Measurements from ENCODE around the gene WASF3. TPM values are rescaled to one million over a fixed set of nuclear protein-coding genes. Genes with fewer than 3 reads are reported as not detected.

WASF3 gene
- total and polyA plus RNA-seq, 10 of the 15 experiments (the other 5 are each of a cell fraction or from before 2014, with no cell fraction given) = under 0.01 to 0.10 (median 0.01) TPM; not detected in 7

DNA sequence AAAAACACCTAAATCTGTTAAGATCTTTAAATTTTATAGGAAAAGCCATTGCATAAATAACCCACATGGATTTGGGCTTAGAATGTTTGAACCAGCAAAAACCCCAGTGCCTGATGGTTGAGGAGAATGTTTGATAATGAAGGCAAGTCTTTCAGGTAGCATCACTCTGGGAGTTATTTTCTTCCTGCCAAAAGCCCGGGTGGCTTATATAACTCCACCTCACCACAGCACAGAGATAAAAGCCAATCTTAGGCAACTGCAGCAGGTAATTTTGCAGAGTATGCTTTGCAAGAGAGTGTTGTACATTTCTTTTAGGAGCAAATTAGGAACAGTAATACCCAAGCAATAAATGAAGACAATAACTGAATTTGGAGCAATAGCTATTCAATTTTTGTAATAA is 7.8 kb upstream of the WASF3 start (continued):
- TF ChIP-seq, protein P1, sequence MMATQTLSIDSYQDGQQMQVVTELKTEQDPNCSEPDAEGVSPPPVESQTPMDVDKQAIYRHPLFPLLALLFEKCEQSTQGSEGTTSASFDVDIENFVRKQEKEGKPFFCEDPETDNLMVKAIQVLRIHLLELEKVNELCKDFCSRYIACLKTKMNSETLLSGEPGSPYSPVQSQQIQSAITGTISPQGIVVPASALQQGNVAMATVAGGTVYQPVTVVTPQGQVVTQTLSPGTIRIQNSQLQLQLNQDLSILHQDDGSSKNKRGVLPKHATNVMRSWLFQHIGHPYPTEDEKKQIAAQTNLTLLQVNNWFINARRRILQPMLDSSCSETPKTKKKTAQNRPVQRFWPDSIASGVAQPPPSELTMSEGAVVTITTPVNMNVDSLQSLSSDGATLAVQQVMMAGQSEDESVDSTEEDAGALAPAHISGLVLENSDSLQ (IDR thresholded peaks at IDR 0.05) = no peak
- TF ChIP-seq, protein P2, sequence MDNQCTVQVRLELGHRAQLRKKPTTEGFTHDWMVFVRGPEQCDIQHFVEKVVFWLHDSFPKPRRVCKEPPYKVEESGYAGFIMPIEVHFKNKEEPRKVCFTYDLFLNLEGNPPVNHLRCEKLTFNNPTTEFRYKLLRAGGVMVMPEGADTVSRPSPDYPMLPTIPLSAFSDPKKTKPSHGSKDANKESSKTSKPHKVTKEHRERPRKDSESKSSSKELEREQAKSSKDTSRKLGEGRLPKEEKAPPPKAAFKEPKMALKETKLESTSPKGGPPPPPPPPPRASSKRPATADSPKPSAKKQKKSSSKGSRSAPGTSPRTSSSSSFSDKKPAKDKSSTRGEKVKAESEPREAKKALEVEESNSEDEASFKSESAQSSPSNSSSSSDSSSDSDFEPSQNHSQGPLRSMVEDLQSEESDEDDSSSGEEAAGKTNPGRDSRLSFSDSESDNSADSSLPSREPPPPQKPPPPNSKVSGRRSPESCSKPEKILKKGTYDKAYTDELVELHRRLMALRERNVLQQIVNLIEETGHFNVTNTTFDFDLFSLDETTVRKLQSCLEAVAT (IDR thresholded peaks at IDR 0.05) = no peak

DNA sequence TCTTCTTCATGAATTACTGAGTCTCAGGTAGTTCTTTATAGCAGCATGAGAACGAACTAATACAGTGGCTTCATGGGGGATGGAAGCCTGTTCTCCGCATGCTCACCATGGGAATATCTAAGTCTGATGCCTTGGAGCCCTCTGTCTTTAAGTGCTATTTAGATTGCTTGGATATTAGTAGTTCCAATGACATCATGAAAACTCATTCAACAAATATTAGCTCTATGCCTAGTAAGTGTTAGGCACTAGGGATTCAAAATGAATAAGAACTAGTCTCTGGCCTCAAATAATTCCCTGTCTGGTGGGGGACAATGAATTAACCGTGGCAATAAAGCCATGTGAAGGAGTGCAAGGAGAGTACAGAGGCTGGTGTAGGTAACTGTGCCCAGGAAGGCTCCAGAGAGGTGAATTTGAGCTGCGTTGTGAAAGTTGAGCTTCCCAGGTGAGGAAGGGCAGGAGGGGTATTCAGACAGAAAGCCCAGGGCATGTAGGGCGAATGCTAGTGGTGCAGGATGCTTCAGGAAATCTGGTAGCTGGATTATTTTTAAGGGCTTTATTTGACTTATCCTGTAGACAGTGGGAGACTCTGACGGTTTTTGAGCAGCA is 6.1 kb upstream of the WASF3 start:
- BruUV-seq (replicated peaks) = no TSS peak
- Histone ChIP-seq H3K9ac (ENCODE audit: control insufficient read depth, insufficient read depth, low read length) (no peak overlapping the region), H3K4me1 (ENCODE audit: control insufficient read depth, insufficient read depth, low read length) (no peaks in the 10 kb centered on the region), H3K36me3 (ENCODE audit: control insufficient read depth in 2 of 2, insufficient read depth in 2 of 2, low read length in 1 of 2) (no peaks in the 10 kb centered on the region), H2AFZ (ENCODE audit: control insufficient read depth, low read depth, low read length) (no peak overlapping the region), H3K4me3 (no peak overlapping the region), H3K27ac (ENCODE audit: control insufficient read depth, insufficient read depth) (no peak overlapping the region), H3K27me3 (replicated peaks in 1 of 2; ENCODE audit: control insufficient read depth in 2 of 2, insufficient read depth in 2 of 2, low read length in 1 of 2) (no peaks in the 10 kb centered on the region; a peak in 2 of 4 replicates), H4K20me1 (ENCODE audit: control insufficient read depth, insufficient read depth) (no peaks in the 10 kb centered on the region), H3K4me2 (ENCODE audit: control insufficient read depth, insufficient read depth) (no peak overlapping the region), H3K9me3 (replicated peaks; ENCODE audit: control insufficient read depth, insufficient read depth, low read length) (no peaks in the 10 kb centered on the region; the same call in 2 of the 3 replicates), H3K79me2 (ENCODE audit: control insufficient read depth, insufficient read depth, low read length) (no peaks in the 10 kb centered on the region)
- ChIA-PET RAD21 (ENCODE audit: unreplicated experiment) (no interaction called here), POLR2A (no interaction called here), SMC1A (ENCODE audit: uncharacterized antibody, unreplicated experiment) (no interaction called here), CTCF (no interaction called here)
- FAIRE-seq (no peak), ATAC-seq (no peak), DNase-seq (ENCODE audit: low read depth, low spot score) (no peak)
- intact Hi-C loops (cut with micrococcal nuclease; ENCODE audit: unreplicated experiment) = no loop called here
- in situ Hi-C loops (cut with MboI) = no loop called here
- WGBS (ENCODE audit: insufficient coverage, insufficient replicate concordance, low lambda C conversion rate, missing lambda C conversion rate) = 16% methylated on average over 6 of the region's 6 CpGs
- TF ChIP-seq RAD51 (IDR thresholded peaks at IDR 0.05) = no peak
- TF ChIP-seq, protein P3, sequence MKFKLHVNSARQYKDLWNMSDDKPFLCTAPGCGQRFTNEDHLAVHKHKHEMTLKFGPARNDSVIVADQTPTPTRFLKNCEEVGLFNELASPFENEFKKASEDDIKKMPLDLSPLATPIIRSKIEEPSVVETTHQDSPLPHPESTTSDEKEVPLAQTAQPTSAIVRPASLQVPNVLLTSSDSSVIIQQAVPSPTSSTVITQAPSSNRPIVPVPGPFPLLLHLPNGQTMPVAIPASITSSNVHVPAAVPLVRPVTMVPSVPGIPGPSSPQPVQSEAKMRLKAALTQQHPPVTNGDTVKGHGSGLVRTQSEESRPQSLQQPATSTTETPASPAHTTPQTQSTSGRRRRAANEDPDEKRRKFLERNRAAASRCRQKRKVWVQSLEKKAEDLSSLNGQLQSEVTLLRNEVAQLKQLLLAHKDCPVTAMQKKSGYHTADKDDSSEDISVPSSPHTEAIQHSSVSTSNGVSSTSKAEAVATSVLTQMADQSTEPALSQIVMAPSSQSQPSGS (IDR thresholded peaks at IDR 0.05; ENCODE audit: low read length) = no peak
- TF ChIP-seq RCOR1 (conservative IDR thresholded peaks at IDR 0.05; ENCODE audit: low read depth, low read length) = no peak
- no peak for TF ChIP-seq POLR2AphosphoS5 (IDR thresholded peaks at IDR 0.05; ENCODE audit: low read length)
- TF ChIP-seq NFYB (IDR thresholded peaks at IDR 0.05; ENCODE audit: insufficient read depth, low read depth, low read length) = no peak
- no peak for TF ChIP-seq IRF4 (IDR thresholded peaks at IDR 0.05; ENCODE audit: low read depth, low read length)
- TF ChIP-seq SPI1 (IDR thresholded peaks at IDR 0.05; ENCODE audit: borderline replicate concordance, insufficient read depth, low read depth, low read length) = no peak
- TF ChIP-seq, protein P4, sequence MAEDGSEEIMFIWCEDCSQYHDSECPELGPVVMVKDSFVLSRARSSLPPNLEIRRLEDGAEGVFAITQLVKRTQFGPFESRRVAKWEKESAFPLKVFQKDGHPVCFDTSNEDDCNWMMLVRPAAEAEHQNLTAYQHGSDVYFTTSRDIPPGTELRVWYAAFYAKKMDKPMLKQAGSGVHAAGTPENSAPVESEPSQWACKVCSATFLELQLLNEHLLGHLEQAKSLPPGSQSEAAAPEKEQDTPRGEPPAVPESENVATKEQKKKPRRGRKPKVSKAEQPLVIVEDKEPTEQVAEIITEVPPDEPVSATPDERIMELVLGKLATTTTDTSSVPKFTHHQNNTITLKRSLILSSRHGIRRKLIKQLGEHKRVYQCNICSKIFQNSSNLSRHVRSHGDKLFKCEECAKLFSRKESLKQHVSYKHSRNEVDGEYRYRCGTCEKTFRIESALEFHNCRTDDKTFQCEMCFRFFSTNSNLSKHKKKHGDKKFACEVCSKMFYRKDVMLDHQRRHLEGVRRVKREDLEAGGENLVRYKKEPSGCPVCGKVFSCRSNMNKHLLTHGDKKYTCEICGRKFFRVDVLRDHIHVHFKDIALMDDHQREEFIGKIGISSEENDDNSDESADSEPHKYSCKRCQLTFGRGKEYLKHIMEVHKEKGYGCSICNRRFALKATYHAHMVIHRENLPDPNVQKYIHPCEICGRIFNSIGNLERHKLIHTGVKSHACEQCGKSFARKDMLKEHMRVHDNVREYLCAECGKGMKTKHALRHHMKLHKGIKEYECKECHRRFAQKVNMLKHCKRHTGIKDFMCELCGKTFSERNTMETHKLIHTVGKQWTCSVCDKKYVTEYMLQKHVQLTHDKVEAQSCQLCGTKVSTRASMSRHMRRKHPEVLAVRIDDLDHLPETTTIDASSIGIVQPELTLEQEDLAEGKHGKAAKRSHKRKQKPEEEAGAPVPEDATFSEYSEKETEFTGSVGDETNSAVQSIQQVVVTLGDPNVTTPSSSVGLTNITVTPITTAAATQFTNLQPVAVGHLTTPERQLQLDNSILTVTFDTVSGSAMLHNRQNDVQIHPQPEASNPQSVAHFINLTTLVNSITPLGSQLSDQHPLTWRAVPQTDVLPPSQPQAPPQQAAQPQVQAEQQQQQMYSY (CRISPR knock-in tag; IDR thresholded peaks at IDR 0.05) = no peak
- TF ChIP-seq, protein P5, sequence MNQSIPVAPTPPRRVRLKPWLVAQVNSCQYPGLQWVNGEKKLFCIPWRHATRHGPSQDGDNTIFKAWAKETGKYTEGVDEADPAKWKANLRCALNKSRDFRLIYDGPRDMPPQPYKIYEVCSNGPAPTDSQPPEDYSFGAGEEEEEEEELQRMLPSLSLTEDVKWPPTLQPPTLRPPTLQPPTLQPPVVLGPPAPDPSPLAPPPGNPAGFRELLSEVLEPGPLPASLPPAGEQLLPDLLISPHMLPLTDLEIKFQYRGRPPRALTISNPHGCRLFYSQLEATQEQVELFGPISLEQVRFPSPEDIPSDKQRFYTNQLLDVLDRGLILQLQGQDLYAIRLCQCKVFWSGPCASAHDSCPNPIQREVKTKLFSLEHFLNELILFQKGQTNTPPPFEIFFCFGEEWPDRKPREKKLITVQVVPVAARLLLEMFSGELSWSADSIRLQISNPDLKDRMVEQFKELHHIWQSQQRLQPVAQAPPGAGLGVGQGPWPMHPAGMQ (IDR thresholded peaks at IDR 0.05; ENCODE audit: borderline replicate concordance) = no peak
